HepG2 (cell line): ENCODE measurements around the gene NOS1. TPM values are rescaled to one million over a fixed set of nuclear protein-coding genes. Genes with fewer than 3 reads are reported as not detected.

Experiments
- ASH2L ChIP-seq: fragments of 300-600, 200-600 bp; sonication (generic); IDR thresholded peaks from 2 replicates; pipeline ENCODE4 v1.7.0; 2017; ENCODE audit warnings: low read depth, mild to moderate bottlenecking, moderate library complexity, mixed read lengths, low read length; ENCODE audit not compliant: insufficient read length
- ATM ChIP-seq: fragments of 450-650 bp; IDR thresholded peaks from 2 replicates; pipeline ENCODE4 v1.7.1; 2017; ENCODE audit warnings: mild to moderate bottlenecking, borderline replicate concordance
- FOXA1 ChIP-seq, 2 experiments: fragments of 450-650 bp in 1 of 2; sonication (generic) in 1 of 2; formaldehyde crosslinking in 1 of 2; IDR thresholded peaks; 2 replicates each; pipeline versions ENCODE4 v1.4.0 to v1.6.1; 2016 to 2020; ENCODE audit warnings: missing genetic modification reagents in 1 of 2
- HNF4A ChIP-seq: sonication (generic); formaldehyde crosslinking; IDR thresholded peaks from 2 replicates; pipeline ENCODE4 v1.4.0; 2020; ENCODE audit warnings: missing genetic modification reagents
- KDM5B ChIP-seq: sonication (generic); formaldehyde crosslinking; IDR thresholded peaks from 2 replicates; pipeline ENCODE4 v1.4.0; 2020; ENCODE audit warnings: missing genetic modification reagents, mild to moderate bottlenecking, borderline replicate concordance
- MIER2 ChIP-seq: IDR thresholded peaks from 2 replicates; pipeline ENCODE4 v1.6.1; 2016; ENCODE audit warnings: missing biosample characterization, missing genetic modification reagents
- NFIC ChIP-seq: IDR thresholded peaks from 2 replicates; pipeline ENCODE4 v1.6.1; 2012; ENCODE audit warnings: mild to moderate bottlenecking, low read length, inconsistent platforms
- RBAK ChIP-seq: sonication (generic); formaldehyde crosslinking; IDR thresholded peaks from 2 replicates; pipeline ENCODE4 v1.5.1; 2020; ENCODE audit warnings: mild to moderate bottlenecking, missing genetic modification reagents
- SRSF1 ChIP-seq: fragments of 200-400 bp; formaldehyde crosslinking; optimal IDR thresholded peaks from 2 replicates; pipeline ENCODE3; 2017; ENCODE audit warnings: mild to moderate bottlenecking, low read depth, low read length, moderate library complexity
- THAP7 ChIP-seq: sonication (generic); formaldehyde crosslinking; IDR thresholded peaks from 2 replicates; pipeline ENCODE4 v1.8.1; 2023; ENCODE audit warnings: mild to moderate bottlenecking, missing genetic modification reagents
- ZBTB20 ChIP-seq: sonication (generic); formaldehyde crosslinking; IDR thresholded peaks from 2 replicates; pipeline ENCODE4 v1.8.1; 2023; ENCODE audit warnings: missing genetic modification reagents, low read depth, mild to moderate bottlenecking, borderline replicate concordance
- ZBTB44 ChIP-seq: sonication (generic); formaldehyde crosslinking; IDR thresholded peaks from 2 replicates; pipeline ENCODE4 v1.4.0; 2020; ENCODE audit warnings: missing genetic modification reagents
- ZNF230 ChIP-seq: sonication (generic); formaldehyde crosslinking; IDR thresholded peaks from 2 replicates; pipeline ENCODE4 v1.4.0; 2020; ENCODE audit warnings: mild to moderate bottlenecking, missing genetic modification reagents
- ZNF567 ChIP-seq: sonication (generic); formaldehyde crosslinking; IDR thresholded peaks from 2 replicates; pipeline ENCODE4 v1.8.1; 2023; ENCODE audit warnings: mild to moderate bottlenecking, missing genetic modification reagents, borderline replicate concordance
- ZNF670 ChIP-seq: sonication (generic); formaldehyde crosslinking; IDR thresholded peaks from 2 replicates; pipeline ENCODE4 v1.8.0; 2022; ENCODE audit warnings: mild to moderate bottlenecking, missing genetic modification reagents, borderline replicate concordance
- polyA plus RNA-seq, 8 experiments: library from polyadenylated mRNA; depleted of rRNA in 3 of 8; stranded (reverse) in 7 of 8; unstranded in 1 of 8; fragments of >200 nt; fragmentation: Illumina TruSeq in 4 of 8; extraction: Trizol in 4 of 8; gene quantifications; 2 replicates each; pipeline versions ENCODE4 v1.2.1 to v1.2.3, GENCODE V29; 2011 to 2016; ENCODE audit warnings: low read depth in 4 of 8, missing spikeins in 1 of 8, mixed read lengths in 1 of 8; ENCODE audit not compliant: insufficient read depth in 1 of 8
- total RNA-seq, 5 experiments: library from RNA; depleted of rRNA; stranded (reverse); fragments of >200 nt; fragmentation: Illumina TruSeq; extraction: Trizol; gene quantifications; 2 replicates each; pipeline ENCODE4 v1.2.3, GENCODE V29; 2016; ENCODE audit warnings: low read depth in 1 of 5
- TF ChIP-seq, protein P1 (sequence below): sonication (generic); formaldehyde crosslinking; IDR thresholded peaks from 2 replicates; pipeline ENCODE4 v1.5.1; 2020; ENCODE audit warnings: mild to moderate bottlenecking, missing genetic modification reagents, moderate library complexity
- TF ChIP-seq, protein P2 (sequence below): IDR thresholded peaks from 2 replicates; pipeline ENCODE4 v1.6.1; 2016; ENCODE audit warnings: missing biosample characterization, missing genetic modification reagents, low read depth
- TF ChIP-seq, protein P3 (sequence below): sonication (generic); formaldehyde crosslinking; IDR thresholded peaks from 2 replicates; pipeline ENCODE4 v1.4.0; 2020; ENCODE audit warnings: missing genetic modification reagents, mild to moderate bottlenecking, borderline replicate concordance

The NOS1 gene
- total and polyA plus RNA-seq, 2 of the 13 experiments (the other 11 are each of a cell fraction or from before 2014, with no cell fraction given), result not detected

DNA sequence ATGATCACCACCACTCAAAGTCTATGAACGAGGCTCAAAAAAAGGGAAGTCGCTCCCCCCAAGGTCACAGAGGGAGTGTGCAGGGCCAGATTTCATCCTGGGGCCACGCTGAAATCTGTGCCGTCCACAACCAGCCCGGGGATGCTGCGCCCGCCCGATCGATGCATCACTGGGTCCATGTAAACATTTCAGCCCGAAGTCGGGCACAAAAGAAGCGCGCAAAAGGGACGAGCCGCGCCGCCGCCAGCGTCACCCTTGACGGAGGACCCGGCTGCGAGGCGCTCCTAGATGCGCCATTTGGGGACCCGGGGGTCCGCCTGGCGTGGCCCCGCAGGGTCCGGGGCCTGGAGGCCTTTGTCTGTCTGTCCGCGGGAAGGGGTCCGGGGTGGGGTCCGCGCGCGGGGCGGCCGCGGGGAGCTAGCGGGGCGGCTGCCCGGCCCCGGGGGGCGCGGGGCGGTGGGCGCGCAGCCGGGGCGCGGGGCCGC lies 171.7 kb downstream of the NOS1 start (continued):
- TF ChIP-seq, protein P1, sequence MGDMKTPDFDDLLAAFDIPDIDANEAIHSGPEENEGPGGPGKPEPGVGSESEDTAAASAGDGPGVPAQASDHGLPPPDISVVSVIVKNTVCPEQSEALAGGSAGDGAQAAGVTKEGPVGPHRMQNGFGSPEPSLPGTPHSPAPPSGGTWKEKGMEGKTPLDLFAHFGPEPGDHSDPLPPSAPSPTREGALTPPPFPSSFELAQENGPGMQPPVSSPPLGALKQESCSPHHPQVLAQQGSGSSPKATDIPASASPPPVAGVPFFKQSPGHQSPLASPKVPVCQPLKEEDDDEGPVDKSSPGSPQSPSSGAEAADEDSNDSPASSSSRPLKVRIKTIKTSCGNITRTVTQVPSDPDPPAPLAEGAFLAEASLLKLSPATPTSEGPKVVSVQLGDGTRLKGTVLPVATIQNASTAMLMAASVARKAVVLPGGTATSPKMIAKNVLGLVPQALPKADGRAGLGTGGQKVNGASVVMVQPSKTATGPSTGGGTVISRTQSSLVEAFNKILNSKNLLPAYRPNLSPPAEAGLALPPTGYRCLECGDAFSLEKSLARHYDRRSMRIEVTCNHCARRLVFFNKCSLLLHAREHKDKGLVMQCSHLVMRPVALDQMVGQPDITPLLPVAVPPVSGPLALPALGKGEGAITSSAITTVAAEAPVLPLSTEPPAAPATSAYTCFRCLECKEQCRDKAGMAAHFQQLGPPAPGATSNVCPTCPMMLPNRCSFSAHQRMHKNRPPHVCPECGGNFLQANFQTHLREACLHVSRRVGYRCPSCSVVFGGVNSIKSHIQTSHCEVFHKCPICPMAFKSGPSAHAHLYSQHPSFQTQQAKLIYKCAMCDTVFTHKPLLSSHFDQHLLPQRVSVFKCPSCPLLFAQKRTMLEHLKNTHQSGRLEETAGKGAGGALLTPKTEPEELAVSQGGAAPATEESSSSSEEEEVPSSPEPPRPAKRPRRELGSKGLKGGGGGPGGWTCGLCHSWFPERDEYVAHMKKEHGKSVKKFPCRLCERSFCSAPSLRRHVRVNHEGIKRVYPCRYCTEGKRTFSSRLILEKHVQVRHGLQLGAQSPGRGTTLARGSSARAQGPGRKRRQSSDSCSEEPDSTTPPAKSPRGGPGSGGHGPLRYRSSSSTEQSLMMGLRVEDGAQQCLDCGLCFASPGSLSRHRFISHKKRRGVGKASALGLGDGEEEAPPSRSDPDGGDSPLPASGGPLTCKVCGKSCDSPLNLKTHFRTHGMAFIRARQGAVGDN (CRISPR knock-in tag), result peak; percentile 62
- no peak for TF ChIP-seq ZNF567 (CRISPR knock-in tag)
- TF ChIP-seq NFIC, result no peak
- no peak for TF ChIP-seq FOXA1 (IDR thresholded peaks at IDR 0.05)
- peak; percentile 36; the same call in 1 of the 2 replicates for TF ChIP-seq FOXA1 (CRISPR knock-in tag; IDR thresholded peaks at IDR 0.05)
- TF ChIP-seq, protein P2, sequence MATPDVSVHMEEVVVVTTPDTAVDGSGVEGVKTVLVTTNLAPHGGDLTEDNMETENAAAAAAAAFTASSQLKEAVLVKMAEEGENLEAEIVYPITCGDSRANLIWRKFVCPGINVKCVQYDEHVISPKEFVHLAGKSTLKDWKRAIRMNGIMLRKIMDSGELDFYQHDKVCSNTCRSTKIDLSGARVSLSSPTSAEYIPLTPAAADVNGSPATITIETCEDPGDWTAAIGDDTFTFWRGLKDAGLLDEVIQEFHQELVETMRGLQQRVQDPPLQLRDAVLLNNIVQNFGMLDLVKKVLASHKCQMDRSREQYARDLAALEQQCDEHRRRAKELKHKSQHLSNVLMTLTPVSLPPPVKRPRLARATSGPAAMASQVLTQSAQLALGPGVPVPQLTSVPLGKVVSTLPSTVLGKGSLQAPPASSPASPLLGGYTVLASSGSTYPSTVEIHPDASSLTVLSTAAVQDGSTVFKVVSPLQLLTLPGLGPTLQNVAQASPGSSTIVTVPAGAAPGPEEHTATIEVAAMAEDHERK (CRISPR knock-in tag), result no peak
- TF ChIP-seq KDM5B, result no peak
- TF ChIP-seq MIER2 (CRISPR knock-in tag), result no peak
- no peak for TF ChIP-seq ZBTB44 (CRISPR knock-in tag)
- TF ChIP-seq, protein P3, sequence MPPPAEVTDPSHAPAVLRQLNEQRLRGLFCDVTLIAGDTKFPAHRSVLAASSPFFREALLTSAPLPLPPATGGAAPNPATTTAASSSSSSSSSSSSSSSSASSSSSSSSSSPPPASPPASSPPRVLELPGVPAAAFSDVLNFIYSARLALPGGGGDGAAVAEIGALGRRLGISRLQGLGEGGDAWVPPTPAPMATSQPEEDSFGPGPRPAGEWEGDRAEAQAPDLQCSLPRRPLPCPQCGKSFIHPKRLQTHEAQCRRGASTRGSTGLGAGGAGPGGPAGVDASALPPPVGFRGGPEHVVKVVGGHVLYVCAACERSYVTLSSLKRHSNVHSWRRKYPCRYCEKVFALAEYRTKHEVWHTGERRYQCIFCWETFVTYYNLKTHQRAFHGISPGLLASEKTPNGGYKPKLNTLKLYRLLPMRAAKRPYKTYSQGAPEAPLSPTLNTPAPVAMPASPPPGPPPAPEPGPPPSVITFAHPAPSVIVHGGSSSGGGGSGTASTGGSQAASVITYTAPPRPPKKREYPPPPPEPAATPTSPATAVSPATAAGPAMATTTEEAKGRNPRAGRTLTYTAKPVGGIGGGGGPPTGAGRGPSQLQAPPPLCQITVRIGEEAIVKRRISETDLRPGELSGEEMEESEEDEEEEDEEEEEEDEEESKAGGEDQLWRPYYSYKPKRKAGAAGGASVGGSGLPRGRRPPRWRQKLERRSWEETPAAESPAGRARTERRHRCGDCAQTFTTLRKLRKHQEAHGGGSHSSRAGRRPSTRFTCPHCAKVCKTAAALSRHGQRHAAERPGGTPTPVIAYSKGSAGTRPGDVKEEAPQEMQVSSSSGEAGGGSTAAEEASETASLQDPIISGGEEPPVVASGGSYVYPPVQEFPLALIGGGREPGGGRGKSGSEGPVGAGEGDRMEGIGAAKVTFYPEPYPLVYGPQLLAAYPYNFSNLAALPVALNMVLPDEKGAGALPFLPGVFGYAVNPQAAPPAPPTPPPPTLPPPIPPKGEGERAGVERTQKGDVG, result no peak; the same call in 1 of the 2 replicates
- TF ChIP-seq RBAK (CRISPR knock-in tag), result 0 out of 2 replicates have a peak, but pooled peaks have one; percentile 22
- TF ChIP-seq HNF4A (CRISPR knock-in tag), result 0 out of 2 replicates have a peak, but pooled peaks have one; percentile 50
- no peak for TF ChIP-seq SRSF1
- TF ChIP-seq ZNF670, result no peak; the same call in 1 of the 2 replicates
- no peak for TF ChIP-seq THAP7 (CRISPR knock-in tag)
- peak; percentile 36 for TF ChIP-seq ASH2L
- TF ChIP-seq ATM, result no peak
- TF ChIP-seq ZNF230 (CRISPR knock-in tag), result no peak
- no peak; the same call in 1 of the 2 replicates for TF ChIP-seq ZBTB20 (CRISPR knock-in tag)
